HepG2 (cell line): ENCODE data around the gene PCSK6. TPM values are rescaled to one million over a fixed set of nuclear protein-coding genes. Genes with fewer than 3 reads are reported as not detected.

ENCODE experiments used
- ARID5B ChIP-seq: IDR thresholded peaks from 2 replicates; pipeline ENCODE4 v1.4.0; 2020; ENCODE audit warnings: mild to moderate bottlenecking, missing genetic modification reagents
- NFE2L1 ChIP-seq: sonication (generic); formaldehyde crosslinking; IDR thresholded peaks from 2 replicates; pipeline ENCODE4 v1.4.0; 2020; ENCODE audit warnings: missing genetic modification reagents, mild to moderate bottlenecking, borderline replicate concordance
- SMC3 ChIP-seq: IDR thresholded peaks from 2 replicates; pipeline ENCODE4 v1.6.1; 2011; ENCODE audit warnings: low read length, improper control_type of control experiment
- SNAI1 ChIP-seq: sonication (generic); formaldehyde crosslinking; IDR thresholded peaks from 2 replicates; pipeline ENCODE4 v1.5.0; 2020; ENCODE audit warnings: mild to moderate bottlenecking, missing genetic modification reagents, borderline replicate concordance
- ZBTB2 ChIP-seq: sonication (generic); formaldehyde crosslinking; IDR thresholded peaks from 2 replicates; pipeline ENCODE4 v1.8.0; 2022; ENCODE audit warnings: low read depth, missing genetic modification reagents
- ZFP90 ChIP-seq: sonication (generic); formaldehyde crosslinking; IDR thresholded peaks from 2 replicates; pipeline ENCODE4 v1.8.0; 2022; ENCODE audit warnings: missing genetic modification reagents, mild to moderate bottlenecking, inconsistent platforms, borderline replicate concordance
- ZHX2 ChIP-seq, 2 experiments: sonication (generic) in 1 of 2; formaldehyde crosslinking in 1 of 2; IDR thresholded peaks; 2 replicates each; pipeline versions ENCODE4 v1.6.1 to v1.9.0; 2014 to 2022; ENCODE audit warnings: antibody characterized with exemption in 1 of 2, borderline replicate concordance in 1 of 2, inconsistent platforms in 1 of 2, low read depth in 1 of 2, missing genetic modification reagents in 1 of 2
- ZNF687 ChIP-seq: sonication (generic); formaldehyde crosslinking; IDR thresholded peaks from 2 replicates; pipeline ENCODE4 v1.5.1; 2020; ENCODE audit warnings: mild to moderate bottlenecking, missing genetic modification reagents, moderate library complexity
- ZNF724P ChIP-seq: sonication (generic); formaldehyde crosslinking; IDR thresholded peaks from 2 replicates; pipeline ENCODE4 v1.8.0; 2022; ENCODE audit warnings: missing genetic modification reagents, borderline replicate concordance
- ZNF776 ChIP-seq: sonication (generic); formaldehyde crosslinking; IDR thresholded peaks from 2 replicates; pipeline ENCODE4 v1.4.0; 2020; ENCODE audit warnings: mild to moderate bottlenecking, missing genetic modification reagents
- polyA plus RNA-seq, 8 experiments: library from polyadenylated mRNA; depleted of rRNA in 3 of 8; stranded (reverse) in 7 of 8; unstranded in 1 of 8; fragments of >200 nt; fragmentation: Illumina TruSeq in 4 of 8; extraction: Trizol in 4 of 8; gene quantifications; 2 replicates each; pipeline versions ENCODE4 v1.2.1 to v1.2.3, GENCODE V29; 2011 to 2016; ENCODE audit warnings: low read depth in 4 of 8, missing spikeins in 1 of 8, mixed read lengths in 1 of 8; ENCODE audit not compliant: insufficient read depth in 1 of 8
- total RNA-seq, 5 experiments: library from RNA; depleted of rRNA; stranded (reverse); fragments of >200 nt; fragmentation: Illumina TruSeq; extraction: Trizol; gene quantifications; 2 replicates each; pipeline ENCODE4 v1.2.3, GENCODE V29; 2016; ENCODE audit warnings: low read depth in 1 of 5

The PCSK6 gene
- total and polyA plus RNA-seq, 2 of the 13 experiments (the other 11 are each of a cell fraction or from before 2014, with no cell fraction given) = 56.5 to 155 TPM

- TF ChIP-seq ARID5B = peak; percentile 33
- TF ChIP-seq NFE2L1 (CRISPR knock-in tag) = no peak
- TF ChIP-seq ZBTB2 (CRISPR knock-in tag) = no peak
- TF ChIP-seq ZNF776 (CRISPR knock-in tag) = no peak
- no peak for TF ChIP-seq ZHX2 (IDR thresholded peaks at IDR 0.05; ENCODE audit: low read depth)
- no peak for TF ChIP-seq ZHX2 (CRISPR knock-in tag; IDR thresholded peaks at IDR 0.05; ENCODE audit: borderline replicate concordance)
- TF ChIP-seq ZNF724P (CRISPR knock-in tag) = 0 out of 2 replicates have a peak, but pooled peaks have one; percentile 48
- TF ChIP-seq ZNF687 (CRISPR knock-in tag) = peak; percentile 86
- no peak; the same call in 1 of the 2 replicates for TF ChIP-seq SMC3
- TF ChIP-seq ZFP90 (CRISPR knock-in tag) = peak; percentile 70; the same call in 1 of the 2 replicates
- TF ChIP-seq SNAI1 = 0 out of 2 replicates have a peak, but pooled peaks have one; percentile 22
Measured at GRCh38 chr15:101501703-101502373, 12.3 kb upstream of the PCSK6 start (continued).
